K562 (cell line): ENCODE results near the gene LGALS3. TPM values are rescaled to one million over a fixed set of nuclear protein-coding genes. Genes with fewer than 3 reads are reported as not detected.

Experiments
- ARID3B ChIP-seq: fragments of 250-450 bp; sonication (Bioruptor Pico); IDR thresholded peaks from 2 replicates; pipeline ENCODE4 v1.4.0; 2020; ENCODE audit warnings: borderline replicate concordance
- ATF1 ChIP-seq, 2 experiments: fragments of 450-650 bp in 1 of 2; IDR thresholded peaks; 2 replicates each; pipeline ENCODE4 v1.6.1; 2016; ENCODE audit warnings: missing compliant biosample characterization in 1 of 2, missing genetic modification characterization in 1 of 2
- C11orf30 ChIP-seq: fragments of 450-650 bp; IDR thresholded peaks from 2 replicates; pipeline ENCODE4 v1.6.1; 2016; ENCODE audit warnings: low read depth, mild to moderate bottlenecking
- CREM ChIP-seq: IDR thresholded peaks from 2 replicates; pipeline ENCODE4 v1.6.1; 2014; ENCODE audit warnings: antibody characterized with exemption, low read depth
- DMBX1 ChIP-seq: fragments of 250-450 bp; sonication (Bioruptor Pico); IDR thresholded peaks from 2 replicates; pipeline ENCODE4 v1.8.0; 2022; ENCODE audit warnings: inconsistent platforms, mild to moderate bottlenecking, moderate library complexity, borderline replicate concordance
- HLTF ChIP-seq: fragments of 450-650 bp; IDR thresholded peaks from 2 replicates; pipeline ENCODE4 v1.6.1; 2016
- ILF3 ChIP-seq: fragments of 450-650 bp; IDR thresholded peaks from 2 replicates; pipeline ENCODE4 v1.6.1; 2018; ENCODE audit warnings: antibody characterized with exemption, mild to moderate bottlenecking, moderate library complexity, borderline replicate concordance
- L3MBTL2 ChIP-seq: fragments of 450-650 bp; IDR thresholded peaks from 2 replicates; pipeline ENCODE4 v1.6.1; 2016; ENCODE audit warnings: mild to moderate bottlenecking, moderate library complexity
- NKRF ChIP-seq: fragments of 450-650 bp; IDR thresholded peaks from 2 replicates; pipeline ENCODE4 v1.6.1; 2016; ENCODE audit warnings: borderline replicate concordance
- POLR2AphosphoS5 ChIP-seq: IDR thresholded peaks from 2 replicates; pipeline ENCODE4 v1.6.1; 2011; ENCODE audit warnings: mild to moderate bottlenecking, low read depth, low read length, moderate library complexity; ENCODE audit not compliant: control insufficient read depth, insufficient read depth
- PRMT5 ChIP-seq: sonication (generic); formaldehyde crosslinking; IDR thresholded peaks from 2 replicates; pipeline ENCODE4 v1.5.0; 2020; ENCODE audit warnings: missing genetic modification reagents
- RCOR1 ChIP-seq, 2 experiments: IDR thresholded peaks; 2 replicates each; pipeline ENCODE4 v1.6.1; 2012; ENCODE audit warnings: low read depth in 2 of 2, low read length in 2 of 2, borderline replicate concordance in 1 of 2, improper control_type of control experiment in 1 of 2
- RHOXF2B ChIP-seq: fragments of 250-450 bp; sonication (Bioruptor Pico); conservative IDR thresholded peaks from 2 replicates; pipeline ENCODE4 v1.5.1; 2021
- RREB1 ChIP-seq: fragments of 250-450 bp; sonication (Bioruptor Pico); IDR thresholded peaks from 2 replicates; pipeline ENCODE4 v1.4.0; 2020
- SP2 ChIP-seq: IDR thresholded peaks from 2 replicates; pipeline ENCODE4 v1.6.1; 2011; ENCODE audit warnings: mild to moderate bottlenecking, low read depth, low read length, moderate library complexity; ENCODE audit not compliant: poor library complexity, severe bottlenecking; ENCODE audit errors: extremely low read depth
- TCF3 ChIP-seq: sonication (generic); formaldehyde crosslinking; IDR thresholded peaks from 2 replicates; pipeline ENCODE4 v1.4.0; 2020; ENCODE audit warnings: mild to moderate bottlenecking, missing genetic modification reagents
- ZC3H4 ChIP-seq: sonication (generic); formaldehyde crosslinking; IDR thresholded peaks from 2 replicates; pipeline ENCODE4 v1.9.0; 2021; ENCODE audit warnings: missing genetic modification reagents, borderline replicate concordance
- polyA plus RNA-seq, 8 experiments: library from polyadenylated mRNA; depleted of rRNA in 4 of 8; stranded (reverse) in 5 of 8; unstranded in 3 of 8; fragments of >200 nt; fragmentation: Nextera tagmentation in 2 of 8; fragmentation: Illumina TruSeq in 1 of 8; extraction: Ambion mirVana in 2 of 8; extraction: Trizol in 1 of 8; gene quantifications; 2 replicates each; pipeline versions ENCODE4 v1.2.1 to v1.2.3, GENCODE V29; 2011 to 2014; ENCODE audit warnings: inconsistent platforms in 1 of 8, missing spikeins in 1 of 8
- total RNA-seq, 7 experiments: library from RNA; depleted of rRNA in 6 of 7; stranded (reverse); fragments of >200 nt in 6 of 7; fragmentation: Illumina TruSeq in 2 of 7; extraction: Trizol in 2 of 7; gene quantifications; 2 replicates each; pipeline versions ENCODE4 v1.2.1 to v1.2.3, GENCODE V29; 2011 to 2021; ENCODE audit warnings: low replicate concordance in 1 of 7

Gene LGALS3
- total and polyA plus RNA-seq, 9 of the 15 experiments (the other 6 are each of a cell fraction or from before 2014, with no cell fraction given) = 0.04 to 1.9 (median 1.1) TPM

- TF ChIP-seq NKRF (peak; percentile 92; the same call in 1 of the 2 replicates), PRMT5 (CRISPR knock-in tag) (no peak), RREB1 (CRISPR knock-in tag) (no peak), TCF3 (CRISPR knock-in tag) (0 out of 2 replicates have a peak, but pooled peaks have one; percentile 3), ATF1 (CRISPR knock-in tag; IDR thresholded peaks at IDR 0.05) (peak; percentile 10; the same call in 1 of the 2 replicates), ATF1 (tag; IDR thresholded peaks at IDR 0.05) (peak; percentile 84), CREM (peak; percentile 71), DMBX1 (0 out of 2 replicates have a peak, but pooled peaks have one; percentile 17), RHOXF2B (CRISPR knock-in tag) (no peak), POLR2AphosphoS5 (peak; percentile 79), ILF3 (no peak), ZC3H4 (CRISPR knock-in tag) (no peak), HLTF (peak; percentile 44; the same call in 1 of the 2 replicates), L3MBTL2 (peak; percentile 60; the same call in 1 of the 2 replicates), C11orf30 (peak; percentile 59), RCOR1 (IDR thresholded peaks at IDR 0.05; ENCODE audit: borderline replicate concordance in 1 of 2, low read depth in 2 of 2, low read length in 2 of 2) (0 out of 4 replicates have a peak, but pooled peaks of 1 of the 2 experiments have one; percentile 10), ARID3B (CRISPR knock-in tag) (no peak), SP2 (peak; percentile 45)
Measured at GRCh38 chr14:55191203-55192053, 62.4 kb downstream of the LGALS3 start, which contains the start of gene DLGAP5 (continued).
